ENCODE data around the gene CREB3L4. TPM values are rescaled to one million over a fixed set of nuclear protein-coding genes. Genes with fewer than 3 reads are reported as not detected.

CREB3L4 gene
- total RNA-seq, 2 experiments from 2014 or later = 8.3 to 8.8 TPM

DNA sequence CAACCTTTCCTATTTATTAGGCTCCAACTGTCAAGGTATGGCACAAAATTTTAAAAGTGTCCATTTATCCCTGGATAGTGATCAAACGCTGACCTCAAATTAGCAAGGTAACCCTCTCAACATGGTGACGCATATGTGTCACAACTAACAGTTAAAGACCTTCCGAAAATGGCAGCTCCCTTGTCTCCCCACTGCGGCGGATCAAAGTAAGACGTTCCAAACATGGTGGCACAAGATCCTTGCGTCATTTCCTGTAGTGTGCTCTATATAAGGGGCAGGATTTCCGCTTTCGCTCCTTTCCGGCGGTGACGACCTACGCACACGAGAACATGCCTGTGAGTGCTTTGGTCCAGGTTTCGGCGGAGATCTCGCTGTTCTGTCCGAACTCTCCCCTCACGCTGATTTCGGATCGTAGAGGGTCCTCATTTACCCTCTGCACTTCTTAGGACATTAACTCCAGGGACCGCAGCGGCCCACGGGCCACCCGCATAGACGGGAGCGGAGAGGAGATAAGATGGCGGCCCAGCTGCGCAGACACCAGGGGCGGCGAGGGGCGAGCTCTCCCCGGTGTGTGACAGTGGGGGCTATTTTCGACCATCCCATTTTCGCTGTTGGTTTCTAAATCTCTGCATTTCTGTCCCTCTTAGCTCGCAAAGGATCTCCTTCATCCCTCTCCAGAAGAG, 22.9 kb downstream of the CREB3L4 start, which contains the start of gene RPS27:
Gene RPS27, plus strand, starts transcription at position 295 of the 683 bp plus-strand sequence. Its CDS starts 35 bp downstream, at position 330.
- TF ChIP-seq, protein P1, sequence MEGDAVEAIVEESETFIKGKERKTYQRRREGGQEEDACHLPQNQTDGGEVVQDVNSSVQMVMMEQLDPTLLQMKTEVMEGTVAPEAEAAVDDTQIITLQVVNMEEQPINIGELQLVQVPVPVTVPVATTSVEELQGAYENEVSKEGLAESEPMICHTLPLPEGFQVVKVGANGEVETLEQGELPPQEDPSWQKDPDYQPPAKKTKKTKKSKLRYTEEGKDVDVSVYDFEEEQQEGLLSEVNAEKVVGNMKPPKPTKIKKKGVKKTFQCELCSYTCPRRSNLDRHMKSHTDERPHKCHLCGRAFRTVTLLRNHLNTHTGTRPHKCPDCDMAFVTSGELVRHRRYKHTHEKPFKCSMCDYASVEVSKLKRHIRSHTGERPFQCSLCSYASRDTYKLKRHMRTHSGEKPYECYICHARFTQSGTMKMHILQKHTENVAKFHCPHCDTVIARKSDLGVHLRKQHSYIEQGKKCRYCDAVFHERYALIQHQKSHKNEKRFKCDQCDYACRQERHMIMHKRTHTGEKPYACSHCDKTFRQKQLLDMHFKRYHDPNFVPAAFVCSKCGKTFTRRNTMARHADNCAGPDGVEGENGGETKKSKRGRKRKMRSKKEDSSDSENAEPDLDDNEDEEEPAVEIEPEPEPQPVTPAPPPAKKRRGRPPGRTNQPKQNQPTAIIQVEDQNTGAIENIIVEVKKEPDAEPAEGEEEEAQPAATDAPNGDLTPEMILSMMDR (IDR thresholded peaks at IDR 0.05) = no peak
- Mint-ChIP-seq H3K4me1 (ENCODE audit: low read depth) (peaks cover 28% of the 10 kb centered on the region), H3K9me3 (peaks cover 2% of the 10 kb centered on the region), H3K36me3 (ENCODE audit: low read depth) (peaks cover 48% of the 10 kb centered on the region), H3K27ac (peak within 1 kb of the TSS; percentile 98), H3K4me3 (peak within 1 kb of the TSS; percentile 95), H3K27me3 (no peaks in the 10 kb centered on the region)
- ChIA-PET CTCF (interaction anchor here (1.0 to 2.2 kb wide), 7 partner anchors 13 to 344 kb away, joined by 3 to 7 read pairs (median 4); partner anchors contain the start of genes DENND4B and JTB), POLR2A (interaction anchor here (0.6 to 12.7 kb wide), 42 partner anchors 8 to 356 kb away, joined by 3 to 237 read pairs (median 4); partner anchors contain the start of genes CREB3L4, CRTC2, DENND4B and GATAD2B)
- ATAC-seq = peak; percentile 85
- DNase-seq = peak; percentile 93
- intact Hi-C loops (cut with micrococcal nuclease) = loop anchor here (2.0 to 10.0 kb wide), 3 partner anchors 34 to 274 kb away; partner anchors contain the start of gene NUP210L

DNA sequence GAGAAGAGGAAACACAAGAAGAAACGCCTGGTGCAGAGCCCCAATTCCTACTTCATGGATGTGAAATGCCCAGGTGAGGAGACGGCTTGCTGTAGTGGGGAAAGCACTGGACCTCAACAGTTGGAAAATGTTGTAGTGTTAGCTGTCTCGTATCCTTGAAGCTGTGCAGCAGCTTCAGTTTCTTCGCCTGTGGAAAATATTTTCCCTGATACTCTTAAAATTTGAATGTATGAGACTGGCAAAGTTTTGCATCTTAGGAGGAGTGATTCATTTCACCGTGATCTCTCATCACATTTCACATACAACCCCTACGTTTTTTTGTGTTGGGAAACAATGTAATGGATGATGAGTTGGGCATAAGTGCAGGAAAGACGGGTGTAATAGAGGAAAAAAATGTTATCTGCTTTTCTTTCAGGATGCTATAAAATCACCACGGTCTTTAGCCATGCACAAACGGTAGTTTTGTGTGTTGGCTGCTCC, 23.5 kb downstream of the CREB3L4 start:
- no peak for ATAC-seq
- peaks cover 26% of the 10 kb centered on the region for H3K4me1 Mint-ChIP-seq (ENCODE audit: low read depth)

DNA sequence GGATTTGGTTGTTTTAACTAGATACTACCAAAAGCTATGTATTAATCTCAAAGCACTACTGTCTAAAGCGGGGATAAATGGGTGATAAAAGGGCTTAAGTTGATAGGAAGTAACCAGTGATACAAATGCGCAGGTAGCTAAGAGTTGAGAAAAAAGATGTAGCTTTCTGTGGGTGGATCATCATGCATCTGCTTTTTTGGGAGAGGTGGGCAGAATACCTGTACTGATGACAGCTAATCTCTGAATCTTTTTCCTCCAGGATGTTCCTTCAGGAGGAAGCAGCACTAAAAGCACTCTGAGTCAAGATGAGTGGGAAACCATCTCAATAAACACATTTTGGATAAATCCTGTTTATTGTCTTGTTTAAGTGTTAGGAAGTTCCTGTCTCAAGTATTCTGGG, 24.1 kb downstream of the CREB3L4 start:
- ATAC-seq = no peak
- Mint-ChIP-seq H3K27ac (peak overlapping the region; percentile 98), H3K4me3 (peak overlapping the region; percentile 95), H3K4me1 (ENCODE audit: low read depth) (peaks cover 22% of the 10 kb centered on the region), H3K36me3 (ENCODE audit: low read depth) (peaks cover 51% of the 10 kb centered on the region), H3K27me3 (no peaks in the 10 kb centered on the region), H3K9me3 (peaks cover 2% of the 10 kb centered on the region)
- ChIA-PET POLR2A (interaction anchor here (0.6 to 12.7 kb wide), 21 partner anchors 10 to 423 kb away, joined by 3 to 237 read pairs (median 5); partner anchors contain the start of genes CREB3L4, CRTC2, DENND4B and GATAD2B), CTCF (interaction anchor here (0.9 to 2.2 kb wide), 6 partner anchors 15 to 343 kb away, joined by 3 to 7 read pairs (median 4); partner anchors contain the start of genes DENND4B, HAX1 and JTB)
- TF ChIP-seq, protein P1 (IDR thresholded peaks at IDR 0.05) = no peak
- no peak for DNase-seq
- intact Hi-C loops (cut with micrococcal nuclease) = loop anchor here (2.0 to 10.0 kb wide), 3 partner anchors 35 to 273 kb away; partner anchors contain the start of gene NUP210L

More for the DNA sequence above, 23.5 kb downstream of the CREB3L4 start:
- ChIA-PET POLR2A (interaction anchor here (0.6 to 12.7 kb wide), 28 partner anchors 11 to 424 kb away, joined by 3 to 237 read pairs (median 6); partner anchors contain the start of genes CREB3L4, CRTC2, DENND4B and GATAD2B), CTCF (interaction anchor here (1.0 to 2.2 kb wide), 8 partner anchors 14 to 344 kb away, joined by 3 to 7 read pairs (median 4); partner anchors contain the start of genes DENND4B, HAX1 and JTB)
- H3K9me3 Mint-ChIP-seq = peaks cover 2% of the 10 kb centered on the region
- H3K36me3 Mint-ChIP-seq (ENCODE audit: low read depth) = peaks cover 51% of the 10 kb centered on the region
- H3K27me3 Mint-ChIP-seq = no peaks in the 10 kb centered on the region
- TF ChIP-seq, protein P1 (IDR thresholded peaks at IDR 0.05) = no peak
- peak overlapping the region; percentile 98 for H3K27ac Mint-ChIP-seq
- H3K4me3 Mint-ChIP-seq = peak overlapping the region; percentile 95
- no peak for DNase-seq
- intact Hi-C loops (cut with micrococcal nuclease) = loop anchor here (2.0 to 10.0 kb wide), 3 partner anchors 34 to 274 kb away; partner anchors contain the start of gene NUP210L

DNA sequence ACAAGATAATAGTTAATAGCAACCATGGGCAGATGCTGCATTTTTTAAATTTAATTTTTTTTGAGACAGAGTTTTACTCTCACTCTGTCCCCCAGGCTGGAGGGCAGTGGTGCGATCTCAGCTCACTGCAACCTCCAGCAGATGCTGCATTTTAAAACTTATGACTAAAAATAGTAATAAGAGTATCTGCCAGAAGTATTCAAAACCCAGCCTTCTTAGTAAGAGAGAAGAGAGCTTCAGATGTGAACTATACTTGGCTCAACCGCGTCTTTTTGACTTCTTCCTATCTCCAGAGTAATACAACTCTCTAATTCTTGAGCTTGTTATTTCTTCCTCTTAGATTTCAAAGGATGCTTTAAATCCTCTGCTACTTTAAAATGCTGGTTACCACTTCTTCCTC, 27.5 kb downstream of the CREB3L4 start:
- DNase-seq = no peak
- intact Hi-C loops (cut with micrococcal nuclease) = loop anchor here (10.0 kb wide), 2 partner anchors 160 to 270 kb away; partner anchors contain the start of gene NUP210L
- no peak overlapping the region for H3K4me3 Mint-ChIP-seq
- H3K27ac Mint-ChIP-seq = peak overlapping the region; percentile 50
- H3K4me1 Mint-ChIP-seq (ENCODE audit: low read depth) = peaks cover 15% of the 10 kb centered on the region
- peaks cover 51% of the 10 kb centered on the region for H3K36me3 Mint-ChIP-seq (ENCODE audit: low read depth)
- POLR2A ChIA-PET = interaction anchor here (0.8 to 12.7 kb wide), 9 partner anchors 7 to 189 kb away, joined by 3 to 237 read pairs (median 4); partner anchors contain the start of genes CREB3L4, JTB and NUP210L
- CTCF ChIA-PET = interaction anchor here (0.6 to 1.9 kb wide), 2 partner anchors 8 to 77 kb away, joined by 3 to 9 read pairs; partner anchors contain the start of gene RAB13
- no peak for ATAC-seq
- TF ChIP-seq, protein P1 (IDR thresholded peaks at IDR 0.05) = no peak
- H3K9me3 Mint-ChIP-seq = peaks cover 2% of the 10 kb centered on the region
- H3K27me3 Mint-ChIP-seq = no peaks in the 10 kb centered on the region

Measured in activated CD8-positive, alpha-beta T cell treated with anti-CD3 and anti-CD28 coated beads for 36 hours (primary cell).